Fibroblast of pulmonary artery (primary cell): ENCODE data around the gene USHBP1.

Experiments used
- DNase-seq: peaks from one replicate; pipeline ENCODE4 v3.0.0-alpha.2; 2010; ENCODE audit warnings: low read depth
- H3K4me3 ChIP-seq: replicated peaks from 2 replicates; pipeline ENCODE4 v1.5.1; 2011; ENCODE audit warnings: low read depth, mild to moderate bottlenecking, control low read depth, low read length, moderate library complexity
- CTCF ChIP-seq: IDR thresholded peaks from 2 replicates; pipeline ENCODE4 v1.5.1; 2011; ENCODE audit warnings: mild to moderate bottlenecking, control low read depth, low read length, inconsistent platforms; ENCODE audit errors: missing control alignments

The USHBP1 gene

DNA sequence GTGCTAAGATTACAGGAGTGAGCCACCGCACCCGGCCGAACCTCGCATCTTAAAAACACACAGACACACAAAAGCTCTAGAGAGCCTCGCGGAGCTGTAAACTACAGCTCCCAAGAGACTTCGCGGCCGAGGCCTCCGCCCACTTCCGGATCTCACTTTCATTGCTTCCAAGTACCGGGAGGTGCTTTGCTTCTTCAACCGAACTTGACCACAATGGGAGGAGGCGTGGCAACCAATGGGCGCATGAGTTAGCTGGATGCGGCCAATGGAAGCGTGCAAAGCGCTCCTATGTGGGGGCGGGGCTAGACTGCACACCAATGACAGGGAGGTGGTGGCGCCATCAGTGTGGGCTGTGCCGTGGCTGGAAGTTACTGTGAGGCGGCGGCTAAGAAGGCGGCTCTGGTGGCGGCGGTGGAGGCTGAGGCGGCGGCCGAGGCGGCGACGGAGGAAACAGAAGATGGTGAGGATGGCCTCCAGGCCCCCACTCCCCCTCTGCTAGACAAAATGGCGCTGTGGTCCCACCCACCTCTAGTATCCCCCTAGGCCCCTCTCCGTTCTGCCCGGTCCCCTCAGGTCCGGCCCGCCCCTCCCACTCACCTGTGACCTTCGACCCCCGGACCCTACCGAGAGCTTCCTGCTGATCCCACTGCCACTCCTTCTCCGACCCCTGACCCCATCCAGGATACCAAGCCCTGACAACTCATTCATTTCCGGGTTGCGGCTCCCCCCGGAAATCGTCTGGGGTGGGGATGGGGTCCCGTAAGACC is 44.8 kb upstream of the USHBP1 start, which contains the start of gene DDA1:
TSS of gene DDA1 (plus strand) at position 366 of the 767 bp plus-strand sequence. CDS start at position 458, 92 bp downstream.
- TF ChIP-seq CTCF: no peak
- peak within 1 kb of the TSS; percentile 97 for H3K4me3 ChIP-seq
- peak; percentile 100 for DNase-seq

- DNase-seq: no peak
- TF ChIP-seq CTCF: no peak
- no peak overlapping the region for H3K4me3 ChIP-seq
Measured at GRCh38 chr19:17307876-17308377, 43.4 kb upstream of the USHBP1 start.

GRCh38 chr19:17306285-17306714 is 41.8 kb upstream of the USHBP1 start:
- TF ChIP-seq CTCF: no peak
- DNase-seq: no peak
- H3K4me3 ChIP-seq: peak overlapping the region; percentile 82

- peak within 1 kb of the TSS; percentile 82 for H3K4me3 ChIP-seq
- peak; percentile 69 for TF ChIP-seq CTCF
- DNase-seq: peak; percentile 99
Measured at GRCh38 chr19:17305517-17306284, 41.2 kb upstream of the USHBP1 start, which contains the start of gene MRPL34. TSS of gene MRPL34 (plus strand) at chr19:17305872. CDS start at chr19:17305893, 21 bp downstream.

- peak overlapping the region; percentile 82 for H3K4me3 ChIP-seq
- TF ChIP-seq CTCF: no peak
- no peak for DNase-seq
Measured at GRCh38 chr19:17305216-17305516, 40.6 kb upstream of the USHBP1 start.

DNA sequence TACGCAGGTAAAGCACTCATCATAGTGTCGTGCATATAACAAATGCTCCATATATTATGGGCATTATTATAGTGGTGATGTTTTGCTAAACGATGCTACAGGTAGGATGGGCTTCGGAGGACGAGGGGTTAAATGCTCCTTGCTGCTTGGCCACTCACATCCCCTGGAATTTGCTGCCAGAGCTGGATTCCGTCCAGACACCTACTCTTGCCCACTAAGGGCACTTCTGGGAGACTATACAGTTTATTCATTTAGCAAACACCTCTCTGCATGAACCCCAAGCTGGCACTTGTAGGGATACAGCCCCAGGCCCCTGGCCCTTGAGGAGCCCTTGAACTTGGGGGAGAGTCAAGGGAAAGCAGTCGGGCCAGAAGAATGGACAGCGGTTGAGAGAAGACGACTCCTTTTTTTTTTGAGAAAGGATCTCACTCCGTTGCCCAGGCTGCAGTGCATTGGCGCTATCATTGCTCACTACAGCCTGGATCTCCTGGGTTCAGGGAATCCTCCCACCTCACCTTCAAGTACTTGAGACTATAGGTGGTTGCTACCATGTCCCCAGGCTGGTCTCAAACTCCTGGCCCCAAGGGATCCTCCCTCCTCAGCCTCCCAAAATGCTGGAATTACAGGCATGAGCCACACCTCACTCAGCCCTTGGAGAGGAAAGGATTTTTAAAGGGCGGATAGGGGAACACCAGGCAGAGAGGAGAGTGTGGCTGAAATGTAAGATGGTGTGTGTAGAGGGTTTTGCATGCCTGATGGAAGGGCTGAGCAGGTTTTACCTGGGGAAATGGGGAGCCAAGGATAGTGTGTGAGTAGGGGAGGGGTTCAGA is 40.1 kb upstream of the USHBP1 start:
- no peak for DNase-seq
- no peak for TF ChIP-seq CTCF
- no peak overlapping the region for H3K4me3 ChIP-seq
